ENCODE data around the gene POLR2L. TPM values are rescaled to one million over a fixed set of nuclear protein-coding genes. Genes with fewer than 3 reads are reported as not detected.
A peak's percentile ranks its signal among the peaks of the same experiment; 100 is the strongest.

POLR2L gene
- total and polyA plus RNA-seq, 2 of the 13 experiments (the other 11 are each of a cell fraction or from before 2014, with no cell fraction given) = 104 to 114 TPM

DNA sequence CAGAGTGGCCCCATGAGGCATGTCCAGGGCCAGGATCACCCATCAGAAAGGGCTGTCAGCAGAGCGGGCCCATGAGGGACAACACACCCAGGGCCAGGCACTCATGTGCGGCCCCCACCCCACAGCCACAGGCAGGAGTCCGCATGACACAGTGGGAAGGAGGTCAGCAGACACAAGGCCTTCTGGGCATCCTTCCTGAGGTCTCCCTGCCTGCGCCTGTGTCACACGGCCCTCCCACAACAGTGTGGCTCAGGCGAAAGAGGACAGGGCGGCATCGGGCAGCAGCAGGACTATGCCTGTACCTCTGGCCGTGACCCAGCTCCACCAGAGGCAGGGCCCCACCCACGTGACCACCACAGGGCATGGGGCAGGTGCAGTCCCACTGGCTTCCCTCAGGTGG, 41.2 kb upstream of the POLR2L start:
- WGBS (ENCODE audit: low lambda C conversion rate) = no CpG with 5 or more reads among the region's 10 CpGs
- ChIA-PET POLR2A (no interaction called here), CTCF (ENCODE audit: low intra/inter-chr PET ratio, low total read pairs) (no interaction called here)
- FAIRE-seq = no peak
- H3K36me3 ChIP-seq (replicated peaks in 1 of 2; ENCODE audit: control insufficient read depth in 1 of 2, insufficient read depth in 2 of 2, low read length in 2 of 2) = peaks cover 9 to 29% of the 10 kb centered on the region in 2 experiments; a peak in 4 of 5 replicates
- TF ChIP-seq AGO2 (optimal IDR thresholded peaks at IDR 0.05; ENCODE audit: low read depth, low read length) = peak; percentile 32
- TF ChIP-seq SPEN (CRISPR knock-in tag; IDR thresholded peaks at IDR 0.05; ENCODE audit: low read depth) = no peak
- no peaks in the 10 kb centered on the region for H3K9me3 ChIP-seq (ENCODE audit: low read length)
- H3K4me1 ChIP-seq (ENCODE audit: insufficient read depth, low read length) = no peaks in the 10 kb centered on the region
- intact Hi-C loops (cut with micrococcal nuclease; ENCODE audit: unreplicated experiment) (no loop called here), in situ Hi-C loops (cut with HindIII; ENCODE audit: extremely low pct_ligation_motif_present, low pct_unique_long_range_greater_than_20kb) (loop anchor here (10.0 kb wide), 1 partner anchor 171 kb away; no protein-coding TSS in a partner anchor)
- no peak overlapping the region for H3K4me3 ChIP-seq (replicated peaks in 1 of 3; ENCODE audit: insufficient read depth in 1 of 3, low read depth in 2 of 3, low read length in 3 of 3)
- no peak overlapping the region for H2AFZ ChIP-seq (ENCODE audit: low read length)
- ATAC-seq = no peak; the same call in 2 of the 3 replicates
- H3K79me2 ChIP-seq (ENCODE audit: insufficient read depth, low read length) = no peaks in the 10 kb centered on the region
- H3K4me2 ChIP-seq (ENCODE audit: low read depth, low read length) = no peak overlapping the region
- H3K9ac ChIP-seq (ENCODE audit: insufficient read depth, low read depth, low read length) = no peak overlapping the region
- no peak overlapping the region for H3K27ac ChIP-seq (ENCODE audit: extremely low read length, insufficient read depth, low read length)
- DNase-seq (ENCODE audit: low spot score) = no peak
- no TSS peak for BruUV-seq (replicated peaks)
- no peaks in the 10 kb centered on the region for H4K20me1 ChIP-seq (ENCODE audit: insufficient read depth, low read length)
- H3K27me3 ChIP-seq (ENCODE audit: control insufficient read depth in 1 of 2, insufficient read depth in 2 of 2, low read length in 2 of 2) = no peaks in the 10 kb centered on the region

DNA sequence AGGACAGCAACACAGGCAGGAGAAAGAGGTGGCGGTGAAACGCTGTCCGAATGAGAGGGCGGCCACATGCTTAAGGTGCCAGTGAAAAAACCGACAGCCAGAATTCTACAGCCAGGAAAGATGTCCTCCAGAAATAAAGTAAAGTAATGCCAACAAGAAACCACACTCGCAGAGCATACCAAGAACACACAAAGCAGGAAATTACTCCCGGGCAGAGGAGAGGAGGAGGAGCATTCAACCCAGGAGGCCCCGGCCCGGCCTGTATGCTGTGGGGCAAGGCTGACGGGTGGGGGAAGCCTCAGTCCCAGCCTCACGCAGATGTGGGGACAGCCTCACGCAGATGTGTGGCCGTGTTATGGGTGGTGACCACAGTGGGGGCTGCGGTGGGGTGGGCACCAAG, 40.3 kb upstream of the POLR2L start:
- Histone ChIP-seq H3K4me1 (ENCODE audit: insufficient read depth, low read length) (no peaks in the 10 kb centered on the region), H3K9me3 (ENCODE audit: low read length) (no peaks in the 10 kb centered on the region), H4K20me1 (ENCODE audit: insufficient read depth, low read length) (no peaks in the 10 kb centered on the region), H3K9ac (ENCODE audit: insufficient read depth, low read depth, low read length) (no peak overlapping the region), H3K4me3 (replicated peaks in 1 of 3; ENCODE audit: insufficient read depth in 1 of 3, low read depth in 2 of 3, low read length in 3 of 3) (no peak overlapping the region), H3K27ac (ENCODE audit: extremely low read length, insufficient read depth, low read length) (no peak overlapping the region), H3K27me3 (ENCODE audit: control insufficient read depth in 1 of 2, insufficient read depth in 2 of 2, low read length in 2 of 2) (no peaks in the 10 kb centered on the region), H3K4me2 (ENCODE audit: low read depth, low read length) (no peak overlapping the region), H3K79me2 (ENCODE audit: insufficient read depth, low read length) (no peaks in the 10 kb centered on the region), H2AFZ (ENCODE audit: low read length) (no peak overlapping the region), H3K36me3 (replicated peaks in 1 of 2; ENCODE audit: control insufficient read depth in 1 of 2, insufficient read depth in 2 of 2, low read length in 2 of 2) (peaks cover 9 to 24% of the 10 kb centered on the region in 2 experiments; a peak in 4 of 5 replicates)
- DNase-seq (ENCODE audit: low spot score) (no peak), FAIRE-seq (no peak), ATAC-seq (no peak)
- POLR2A ChIA-PET = no interaction called here
- CTCF ChIA-PET (ENCODE audit: low intra/inter-chr PET ratio, low total read pairs) = no interaction called here
- WGBS (ENCODE audit: low lambda C conversion rate) = 95% methylated on average over 14 of the region's 14 CpGs
- BruUV-seq (replicated peaks) = no TSS peak
- in situ Hi-C loops (cut with HindIII; ENCODE audit: extremely low pct_ligation_motif_present, low pct_unique_long_range_greater_than_20kb) = loop anchor here (10.0 kb wide), 1 partner anchor 172 kb away; no protein-coding TSS in a partner anchor
- intact Hi-C loops (cut with micrococcal nuclease; ENCODE audit: unreplicated experiment) = no loop called here
- TF ChIP-seq ZFP1 (CRISPR knock-in tag; IDR thresholded peaks at IDR 0.05) (no peak), SP2 (CRISPR knock-in tag; IDR thresholded peaks at IDR 0.05) (no peak), NONO (IDR thresholded peaks at IDR 0.05) (no peak), NONO (CRISPR knock-in tag; conservative IDR thresholded peaks at IDR 0.05) (no peak), TCF7 (IDR thresholded peaks at IDR 0.05; ENCODE audit: low read depth) (no peak)
- TF ChIP-seq, protein P1, sequence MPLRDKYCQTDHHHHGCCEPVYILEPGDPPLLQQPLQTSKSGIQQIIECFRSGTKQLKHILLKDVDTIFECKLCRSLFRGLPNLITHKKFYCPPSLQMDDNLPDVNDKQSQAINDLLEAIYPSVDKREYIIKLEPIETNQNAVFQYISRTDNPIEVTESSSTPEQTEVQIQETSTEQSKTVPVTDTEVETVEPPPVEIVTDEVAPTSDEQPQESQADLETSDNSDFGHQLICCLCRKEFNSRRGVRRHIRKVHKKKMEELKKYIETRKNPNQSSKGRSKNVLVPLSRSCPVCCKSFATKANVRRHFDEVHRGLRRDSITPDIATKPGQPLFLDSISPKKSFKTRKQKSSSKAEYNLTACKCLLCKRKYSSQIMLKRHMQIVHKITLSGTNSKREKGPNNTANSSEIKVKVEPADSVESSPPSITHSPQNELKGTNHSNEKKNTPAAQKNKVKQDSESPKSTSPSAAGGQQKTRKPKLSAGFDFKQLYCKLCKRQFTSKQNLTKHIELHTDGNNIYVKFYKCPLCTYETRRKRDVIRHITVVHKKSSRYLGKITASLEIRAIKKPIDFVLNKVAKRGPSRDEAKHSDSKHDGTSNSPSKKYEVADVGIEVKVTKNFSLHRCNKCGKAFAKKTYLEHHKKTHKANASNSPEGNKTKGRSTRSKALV (CRISPR knock-in tag; IDR thresholded peaks at IDR 0.05) = no peak
- TF ChIP-seq, protein P2, sequence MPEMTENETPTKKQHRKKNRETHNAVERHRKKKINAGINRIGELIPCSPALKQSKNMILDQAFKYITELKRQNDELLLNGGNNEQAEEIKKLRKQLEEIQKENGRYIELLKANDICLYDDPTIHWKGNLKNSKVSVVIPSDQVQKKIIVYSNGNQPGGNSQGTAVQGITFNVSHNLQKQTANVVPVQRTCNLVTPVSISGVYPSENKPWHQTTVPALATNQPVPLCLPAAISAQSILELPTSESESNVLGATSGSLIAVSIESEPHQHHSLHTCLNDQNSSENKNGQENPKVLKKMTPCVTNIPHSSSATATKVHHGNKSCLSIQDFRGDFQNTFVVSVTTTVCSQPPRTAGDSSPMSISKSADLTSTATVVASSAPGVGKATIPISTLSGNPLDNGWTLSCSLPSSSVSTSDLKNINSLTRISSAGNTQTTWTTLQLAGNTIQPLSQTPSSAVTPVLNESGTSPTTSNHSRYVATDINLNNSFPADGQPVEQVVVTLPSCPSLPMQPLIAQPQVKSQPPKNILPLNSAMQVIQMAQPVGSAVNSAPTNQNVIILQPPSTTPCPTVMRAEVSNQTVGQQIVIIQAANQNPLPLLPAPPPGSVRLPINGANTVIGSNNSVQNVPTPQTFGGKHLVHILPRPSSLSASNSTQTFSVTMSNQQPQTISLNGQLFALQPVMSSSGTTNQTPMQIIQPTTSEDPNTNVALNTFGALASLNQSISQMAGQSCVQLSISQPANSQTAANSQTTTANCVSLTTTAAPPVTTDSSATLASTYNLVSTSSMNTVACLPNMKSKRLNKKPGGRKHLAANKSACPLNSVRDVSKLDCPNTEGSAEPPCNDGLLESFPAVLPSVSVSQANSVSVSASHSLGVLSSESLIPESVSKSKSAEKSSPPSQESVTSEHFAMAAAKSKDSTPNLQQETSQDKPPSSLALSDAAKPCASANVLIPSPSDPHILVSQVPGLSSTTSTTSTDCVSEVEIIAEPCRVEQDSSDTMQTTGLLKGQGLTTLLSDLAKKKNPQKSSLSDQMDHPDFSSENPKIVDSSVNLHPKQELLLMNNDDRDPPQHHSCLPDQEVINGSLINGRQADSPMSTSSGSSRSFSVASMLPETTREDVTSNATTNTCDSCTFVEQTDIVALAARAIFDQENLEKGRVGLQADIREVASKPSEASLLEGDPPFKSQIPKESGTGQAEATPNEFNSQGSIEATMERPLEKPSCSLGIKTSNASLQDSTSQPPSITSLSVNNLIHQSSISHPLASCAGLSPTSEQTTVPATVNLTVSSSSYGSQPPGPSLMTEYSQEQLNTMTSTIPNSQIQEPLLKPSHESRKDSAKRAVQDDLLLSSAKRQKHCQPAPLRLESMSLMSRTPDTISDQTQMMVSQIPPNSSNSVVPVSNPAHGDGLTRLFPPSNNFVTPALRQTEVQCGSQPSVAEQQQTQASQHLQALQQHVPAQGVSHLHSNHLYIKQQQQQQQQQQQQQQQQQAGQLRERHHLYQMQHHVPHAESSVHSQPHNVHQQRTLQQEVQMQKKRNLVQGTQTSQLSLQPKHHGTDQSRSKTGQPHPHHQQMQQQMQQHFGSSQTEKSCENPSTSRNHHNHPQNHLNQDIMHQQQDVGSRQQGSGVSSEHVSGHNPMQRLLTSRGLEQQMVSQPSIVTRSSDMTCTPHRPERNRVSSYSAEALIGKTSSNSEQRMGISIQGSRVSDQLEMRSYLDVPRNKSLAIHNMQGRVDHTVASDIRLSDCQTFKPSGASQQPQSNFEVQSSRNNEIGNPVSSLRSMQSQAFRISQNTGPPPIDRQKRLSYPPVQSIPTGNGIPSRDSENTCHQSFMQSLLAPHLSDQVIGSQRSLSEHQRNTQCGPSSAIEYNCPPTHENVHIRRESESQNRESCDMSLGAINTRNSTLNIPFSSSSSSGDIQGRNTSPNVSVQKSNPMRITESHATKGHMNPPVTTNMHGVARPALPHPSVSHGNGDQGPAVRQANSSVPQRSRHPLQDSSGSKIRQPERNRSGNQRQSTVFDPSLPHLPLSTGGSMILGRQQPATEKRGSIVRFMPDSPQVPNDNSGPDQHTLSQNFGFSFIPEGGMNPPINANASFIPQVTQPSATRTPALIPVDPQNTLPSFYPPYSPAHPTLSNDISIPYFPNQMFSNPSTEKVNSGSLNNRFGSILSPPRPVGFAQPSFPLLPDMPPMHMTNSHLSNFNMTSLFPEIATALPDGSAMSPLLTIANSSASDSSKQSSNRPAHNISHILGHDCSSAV (CRISPR knock-in tag; IDR thresholded peaks at IDR 0.05; ENCODE audit: borderline replicate concordance) = no peak
